CMK (cell line): Measurements from ENCODE around the gene MT1A.

ENCODE experiments used
- DNase-seq: peaks from one replicate; pipeline ENCODE4 v3.0.0-alpha.2; 2010; ENCODE audit warnings: low read depth

MT1A gene

DNA sequence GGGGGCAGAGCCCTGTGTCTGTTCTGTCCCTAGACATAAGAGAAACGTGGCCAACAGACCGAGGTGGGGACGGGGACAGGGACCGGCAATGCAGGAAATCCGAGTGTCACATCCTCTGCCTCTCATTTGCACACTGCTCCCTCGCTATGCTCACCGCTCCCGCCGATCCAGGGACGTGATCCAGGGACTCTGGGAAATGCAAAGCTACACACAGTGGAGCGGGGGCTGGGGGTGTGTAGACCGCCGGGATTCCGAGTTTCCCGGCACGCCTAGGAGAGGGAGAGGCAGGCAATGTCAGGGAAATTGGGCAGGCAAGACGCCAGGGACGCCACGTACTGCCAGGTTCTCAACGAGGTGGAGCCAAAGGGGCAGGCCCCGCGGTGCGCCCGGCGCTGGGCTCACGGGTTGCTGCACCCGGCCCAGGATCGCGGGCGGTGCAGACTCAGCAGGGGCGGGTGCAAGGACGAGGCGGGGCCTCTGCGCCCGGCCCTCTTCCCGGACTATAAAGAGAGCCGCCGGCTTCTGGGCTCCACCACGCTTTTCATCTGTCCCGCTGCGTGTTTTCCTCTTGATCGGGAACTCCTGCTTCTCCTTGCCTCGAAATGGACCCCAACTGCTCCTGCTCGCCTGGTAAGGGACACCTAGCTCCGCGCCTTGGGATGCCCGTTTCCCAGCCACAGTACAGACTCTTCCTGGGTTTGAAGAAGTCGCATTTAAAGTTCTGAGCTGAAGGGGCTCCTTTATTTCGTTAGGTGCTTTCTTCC is 43.7 kb downstream of the MT1A start, which contains the start of gene MT1X:
Gene MT1X, plus strand, starts transcription at position 532 of the 764 bp plus-strand sequence. Its CDS starts 71 bp downstream, at position 603.
- peak; percentile 49 for DNase-seq

DNA sequence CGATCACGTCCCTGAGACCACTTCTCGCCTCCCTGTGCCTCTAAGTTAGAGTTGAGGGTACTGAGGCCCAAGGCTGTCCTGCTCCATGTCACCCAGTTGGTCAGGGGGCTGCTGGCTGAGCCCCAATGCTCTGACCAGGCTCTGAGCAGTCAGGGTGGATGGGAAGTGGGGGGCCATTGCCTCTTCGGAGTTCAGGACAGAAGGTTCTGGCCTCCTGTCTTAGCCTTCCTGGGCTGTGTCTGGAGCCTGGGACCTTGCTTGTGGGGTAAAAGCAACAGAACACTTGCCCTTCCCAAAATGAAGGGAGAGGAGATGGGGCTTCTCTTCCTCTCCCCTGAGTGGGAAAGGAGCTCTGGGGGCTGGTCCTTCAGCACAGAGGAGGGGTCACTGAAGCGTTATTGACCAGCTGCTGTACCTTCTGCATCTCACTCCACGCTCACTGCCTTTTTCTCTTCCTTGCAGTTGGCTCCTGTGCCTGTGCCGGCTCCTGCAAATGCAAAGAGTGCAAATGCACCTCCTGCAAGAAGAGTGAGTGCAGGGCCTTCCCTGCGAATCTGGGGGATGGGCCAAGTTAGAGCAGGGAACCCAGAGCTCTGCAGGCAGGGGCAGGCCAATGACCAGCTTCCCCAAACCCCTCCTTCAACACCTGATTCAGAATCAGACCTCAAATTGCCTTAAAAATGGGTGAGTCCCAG is 44.4 kb downstream of the MT1A start:
- no peak for DNase-seq

GRCh38 chr16:56683424-56684172 is 45.1 kb downstream of the MT1A start:
- no peak for DNase-seq

DNA sequence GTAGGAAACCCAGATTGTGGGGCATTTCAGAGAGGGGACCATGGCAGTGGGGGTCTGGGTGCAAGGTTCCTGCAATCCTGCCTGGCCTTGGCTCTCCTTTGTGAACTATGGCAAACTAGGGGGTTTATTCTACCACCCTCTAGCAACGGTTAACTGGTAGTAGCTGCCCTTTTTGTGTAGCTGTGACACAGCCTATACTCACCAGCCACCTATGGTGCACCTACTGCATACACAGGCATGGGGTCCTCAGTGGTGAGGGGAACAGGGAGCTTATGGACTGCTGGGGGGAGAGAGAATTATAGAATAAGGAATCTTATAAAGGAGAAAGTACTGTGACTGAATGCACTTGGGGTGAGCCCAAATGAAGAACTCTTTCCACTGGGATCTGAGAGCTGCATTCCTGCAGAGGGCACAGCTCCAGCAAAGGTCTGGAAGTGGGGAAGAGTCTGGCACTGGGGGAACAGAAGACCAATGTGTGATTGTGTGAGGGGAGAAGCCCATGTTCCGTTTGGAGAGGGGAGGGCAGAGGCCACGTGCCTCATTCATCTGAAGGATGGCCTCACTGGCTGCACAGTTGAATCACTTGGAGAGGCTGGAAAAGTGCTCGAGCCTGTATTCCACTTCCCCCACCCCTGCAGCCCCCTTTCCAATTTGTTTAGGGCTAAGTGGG is 45.9 kb downstream of the MT1A start:
- DNase-seq: no peak

DNA sequence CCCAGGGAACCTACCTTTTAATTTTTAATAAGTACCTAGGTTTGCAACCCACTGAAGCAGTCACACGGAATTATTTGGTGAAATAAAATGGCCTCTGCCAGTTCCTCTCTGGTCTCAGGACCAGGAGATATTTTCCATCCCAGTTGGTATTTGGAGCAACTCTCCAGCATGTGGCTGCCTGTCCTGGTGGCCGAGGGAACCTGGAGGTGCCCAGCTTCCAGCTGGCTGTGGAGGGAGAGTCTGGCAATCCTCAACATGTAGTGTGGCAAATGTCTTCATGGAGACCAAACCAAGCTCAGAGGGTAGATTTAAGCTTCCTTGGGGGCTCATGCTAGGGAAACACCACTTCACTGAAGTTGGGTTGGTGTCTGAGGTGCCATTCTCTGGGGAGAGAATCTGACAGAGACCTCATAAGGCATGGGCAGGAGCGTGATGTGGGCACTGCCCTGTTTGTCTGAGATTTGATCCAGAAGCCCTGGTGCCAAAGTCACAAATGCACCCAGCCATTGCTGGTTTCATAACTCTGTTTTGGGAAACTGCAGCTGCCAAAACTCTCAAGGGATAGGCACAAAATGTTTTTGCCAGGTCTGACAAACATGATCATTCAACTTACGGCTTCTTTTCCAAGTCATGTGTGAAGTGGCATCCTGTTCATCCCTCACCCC is 46.6 kb downstream of the MT1A start:
- DNase-seq: no peak

DNA sequence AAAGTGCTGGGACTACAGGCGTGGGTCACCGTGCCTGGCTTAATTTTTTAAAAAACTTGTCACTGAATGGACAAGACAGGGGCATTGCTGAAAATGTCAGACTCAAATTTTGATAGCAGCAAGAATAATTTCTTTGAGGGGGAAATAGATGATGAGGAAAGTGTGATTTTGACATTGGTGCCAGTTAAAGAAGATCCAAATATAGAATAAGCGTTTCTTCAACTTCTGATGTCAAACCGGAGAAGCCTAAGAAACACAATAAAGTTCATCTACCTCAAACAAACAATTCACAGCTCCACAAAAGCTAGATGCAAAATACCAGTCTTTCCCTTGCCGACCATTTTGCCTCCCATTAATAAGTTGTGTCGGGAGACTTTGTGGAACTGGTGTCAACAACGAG is 48.3 kb downstream of the MT1A start:
- DNase-seq: no peak

GRCh38 chr16:56688762-56689161 is 50.3 kb downstream of the MT1A start:
- DNase-seq: no peak

GRCh38 chr16:56689171-56689570 is 50.7 kb downstream of the MT1A start:
- no peak for DNase-seq
